SK-N-SH treated with all-trans-retinoic acid at 6 μM for 48 hours (cell line): ENCODE measurements around the gene VPS26A.

Experiments
- ARNTL ChIP-seq: fragments of 450-650 bp; formaldehyde crosslinking; IDR thresholded peaks from 2 replicates; pipeline ENCODE4 v1.5.0; 2020; ENCODE audit warnings: low read depth, mild to moderate bottlenecking, moderate library complexity, borderline replicate concordance
- CSRNP3 ChIP-seq: fragments of 250-450 bp; sonication (Bioruptor Pico); IDR thresholded peaks from 2 replicates; pipeline ENCODE4 v1.5.1; 2021; ENCODE audit warnings: mild to moderate bottlenecking, moderate library complexity
- ESRRG ChIP-seq: fragments of 250-450 bp; sonication (Bioruptor Pico); IDR thresholded peaks from 2 replicates; pipeline ENCODE4 v1.6.1; 2021; ENCODE audit warnings: mild to moderate bottlenecking
- GLIS3 ChIP-seq: fragments of 250-450 bp; sonication (Bioruptor Pico); IDR thresholded peaks from 2 replicates; pipeline ENCODE4 v1.5.0; 2020; ENCODE audit warnings: mild to moderate bottlenecking, moderate library complexity
- OSR1 ChIP-seq: fragments of 250-450 bp; sonication (Bioruptor Pico); IDR thresholded peaks from 2 replicates; pipeline ENCODE4 v1.8.0; 2022; ENCODE audit warnings: moderate library complexity, mild to moderate bottlenecking, inconsistent platforms
- PPARA ChIP-seq: fragments of 250-450 bp; sonication (Bioruptor Pico); IDR thresholded peaks from 2 replicates; pipeline ENCODE4 v1.5.0; 2020; ENCODE audit warnings: mild to moderate bottlenecking, borderline replicate concordance
- SNAI2 ChIP-seq: fragments of 250-450 bp; sonication (Bioruptor Pico); IDR thresholded peaks from 2 replicates; pipeline ENCODE4 v1.5.0; 2020; ENCODE audit warnings: mild to moderate bottlenecking, moderate library complexity
- TCF4 ChIP-seq: fragments of 250-450 bp; sonication (Bioruptor Pico); IDR thresholded peaks from 2 replicates; pipeline ENCODE4 v1.8.0; 2021; ENCODE audit warnings: mild to moderate bottlenecking, moderate library complexity, borderline replicate concordance
- ZFP30 ChIP-seq: fragments of 450-650 bp; formaldehyde crosslinking; IDR thresholded peaks from 2 replicates; pipeline ENCODE4 v1.5.0; 2022; ENCODE audit warnings: mild to moderate bottlenecking, moderate library complexity
- ZNF70 ChIP-seq: fragments of 450-650 bp; formaldehyde crosslinking; IDR thresholded peaks from 2 replicates; pipeline ENCODE4 v1.5.0; 2020; ENCODE audit warnings: mild to moderate bottlenecking, moderate library complexity
- ZNF8 ChIP-seq: fragments of 450-650 bp; formaldehyde crosslinking; IDR thresholded peaks from 2 replicates; pipeline ENCODE4 v1.5.0; 2020; ENCODE audit warnings: mild to moderate bottlenecking, moderate library complexity
- TF ChIP-seq, protein P1 (sequence below): fragments of 250-450 bp; sonication (Bioruptor Pico); IDR thresholded peaks from 2 replicates; pipeline ENCODE4 v1.8.0; 2020; ENCODE audit warnings: mild to moderate bottlenecking, moderate library complexity, borderline replicate concordance
- TF ChIP-seq, protein P2 (sequence below): fragments of 250-450 bp; sonication (Bioruptor Pico); IDR thresholded peaks from 2 replicates; pipeline ENCODE4 v1.5.0; 2020; ENCODE audit warnings: mild to moderate bottlenecking, moderate library complexity
- TF ChIP-seq, protein P3 (sequence below): fragments of 250-450 bp; sonication (Bioruptor Pico); IDR thresholded peaks from 2 replicates; pipeline ENCODE4 v1.5.1; 2020; ENCODE audit warnings: low read depth, mild to moderate bottlenecking, moderate library complexity

DNA sequence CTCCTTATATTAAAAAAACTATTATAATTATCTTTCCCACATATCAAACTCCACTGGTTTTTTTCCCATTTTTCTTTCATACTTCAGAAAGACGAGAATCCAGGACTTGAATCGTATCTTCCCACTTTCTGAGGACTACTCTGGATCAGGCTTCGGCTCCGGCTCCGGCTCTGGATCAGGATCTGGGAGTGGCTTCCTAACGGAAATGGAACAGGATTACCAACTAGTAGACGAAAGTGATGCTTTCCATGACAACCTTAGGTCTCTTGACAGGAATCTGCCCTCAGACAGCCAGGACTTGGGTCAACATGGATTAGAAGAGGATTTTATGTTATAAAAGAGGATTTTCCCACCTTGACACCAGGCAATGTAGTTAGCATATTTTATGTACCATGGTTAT is 20.2 kb upstream of the VPS26A start:
- TF ChIP-seq PPARA (CRISPR knock-in tag) (no peak), ARNTL (CRISPR knock-in tag) (no peak), CSRNP3 (no peak), ZFP30 (no peak), ZNF8 (CRISPR knock-in tag) (no peak), ZNF70 (CRISPR knock-in tag) (no peak), ESRRG (CRISPR knock-in tag) (no peak), SNAI2 (CRISPR knock-in tag) (no peak), OSR1 (CRISPR knock-in tag) (no peak), GLIS3 (CRISPR knock-in tag) (no peak), TCF4 (no peak)
- TF ChIP-seq, protein P1, sequence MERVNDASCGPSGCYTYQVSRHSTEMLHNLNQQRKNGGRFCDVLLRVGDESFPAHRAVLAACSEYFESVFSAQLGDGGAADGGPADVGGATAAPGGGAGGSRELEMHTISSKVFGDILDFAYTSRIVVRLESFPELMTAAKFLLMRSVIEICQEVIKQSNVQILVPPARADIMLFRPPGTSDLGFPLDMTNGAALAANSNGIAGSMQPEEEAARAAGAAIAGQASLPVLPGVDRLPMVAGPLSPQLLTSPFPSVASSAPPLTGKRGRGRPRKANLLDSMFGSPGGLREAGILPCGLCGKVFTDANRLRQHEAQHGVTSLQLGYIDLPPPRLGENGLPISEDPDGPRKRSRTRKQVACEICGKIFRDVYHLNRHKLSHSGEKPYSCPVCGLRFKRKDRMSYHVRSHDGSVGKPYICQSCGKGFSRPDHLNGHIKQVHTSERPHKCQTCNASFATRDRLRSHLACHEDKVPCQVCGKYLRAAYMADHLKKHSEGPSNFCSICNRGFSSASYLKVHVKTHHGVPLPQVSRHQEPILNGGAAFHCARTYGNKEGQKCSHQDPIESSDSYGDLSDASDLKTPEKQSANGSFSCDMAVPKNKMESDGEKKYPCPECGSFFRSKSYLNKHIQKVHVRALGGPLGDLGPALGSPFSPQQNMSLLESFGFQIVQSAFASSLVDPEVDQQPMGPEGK (CRISPR knock-in tag), result no peak
- TF ChIP-seq, protein P2, sequence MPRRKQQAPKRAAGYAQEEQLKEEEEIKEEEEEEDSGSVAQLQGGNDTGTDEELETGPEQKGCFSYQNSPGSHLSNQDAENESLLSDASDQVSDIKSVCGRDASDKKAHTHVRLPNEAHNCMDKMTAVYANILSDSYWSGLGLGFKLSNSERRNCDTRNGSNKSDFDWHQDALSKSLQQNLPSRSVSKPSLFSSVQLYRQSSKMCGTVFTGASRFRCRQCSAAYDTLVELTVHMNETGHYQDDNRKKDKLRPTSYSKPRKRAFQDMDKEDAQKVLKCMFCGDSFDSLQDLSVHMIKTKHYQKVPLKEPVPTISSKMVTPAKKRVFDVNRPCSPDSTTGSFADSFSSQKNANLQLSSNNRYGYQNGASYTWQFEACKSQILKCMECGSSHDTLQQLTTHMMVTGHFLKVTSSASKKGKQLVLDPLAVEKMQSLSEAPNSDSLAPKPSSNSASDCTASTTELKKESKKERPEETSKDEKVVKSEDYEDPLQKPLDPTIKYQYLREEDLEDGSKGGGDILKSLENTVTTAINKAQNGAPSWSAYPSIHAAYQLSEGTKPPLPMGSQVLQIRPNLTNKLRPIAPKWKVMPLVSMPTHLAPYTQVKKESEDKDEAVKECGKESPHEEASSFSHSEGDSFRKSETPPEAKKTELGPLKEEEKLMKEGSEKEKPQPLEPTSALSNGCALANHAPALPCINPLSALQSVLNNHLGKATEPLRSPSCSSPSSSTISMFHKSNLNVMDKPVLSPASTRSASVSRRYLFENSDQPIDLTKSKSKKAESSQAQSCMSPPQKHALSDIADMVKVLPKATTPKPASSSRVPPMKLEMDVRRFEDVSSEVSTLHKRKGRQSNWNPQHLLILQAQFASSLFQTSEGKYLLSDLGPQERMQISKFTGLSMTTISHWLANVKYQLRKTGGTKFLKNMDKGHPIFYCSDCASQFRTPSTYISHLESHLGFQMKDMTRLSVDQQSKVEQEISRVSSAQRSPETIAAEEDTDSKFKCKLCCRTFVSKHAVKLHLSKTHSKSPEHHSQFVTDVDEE (CRISPR knock-in tag), result no peak
- TF ChIP-seq, protein P3, sequence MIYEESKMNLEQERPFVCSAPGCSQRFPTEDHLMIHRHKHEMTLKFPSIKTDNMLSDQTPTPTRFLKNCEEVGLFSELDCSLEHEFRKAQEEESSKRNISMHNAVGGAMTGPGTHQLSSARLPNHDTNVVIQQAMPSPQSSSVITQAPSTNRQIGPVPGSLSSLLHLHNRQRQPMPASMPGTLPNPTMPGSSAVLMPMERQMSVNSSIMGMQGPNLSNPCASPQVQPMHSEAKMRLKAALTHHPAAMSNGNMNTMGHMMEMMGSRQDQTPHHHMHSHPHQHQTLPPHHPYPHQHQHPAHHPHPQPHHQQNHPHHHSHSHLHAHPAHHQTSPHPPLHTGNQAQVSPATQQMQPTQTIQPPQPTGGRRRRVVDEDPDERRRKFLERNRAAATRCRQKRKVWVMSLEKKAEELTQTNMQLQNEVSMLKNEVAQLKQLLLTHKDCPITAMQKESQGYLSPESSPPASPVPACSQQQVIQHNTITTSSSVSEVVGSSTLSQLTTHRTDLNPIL (CRISPR knock-in tag), result no peak
